HFFc6 (cell line): ENCODE results near the gene RHEB. TPM values are rescaled to one million over a fixed set of nuclear protein-coding genes. Genes with fewer than 3 reads are reported as not detected.
"Not testable (repeated sequence)": the region's sequence is repeated elsewhere in the genome, so short reads cannot be mapped to it uniquely, and the experiment has no call there.

Experiments
- DNase-seq: peaks from one replicate; pipeline ENCODE4 v3.0.0-alpha.2; 2018
- H3K27ac Mint-ChIP-seq: 2 replicates; pipeline ENCODE4 v1.8.0; 2020; ENCODE audit warnings: mild to moderate bottlenecking, mixed read lengths
- H3K27me3 Mint-ChIP-seq: 2 replicates; pipeline ENCODE4 v1.8.0; 2021; ENCODE audit warnings: mild to moderate bottlenecking, moderate library complexity, mixed read lengths; ENCODE audit not compliant: insufficient read depth
- H3K36me3 Mint-ChIP-seq: 2 replicates; pipeline ENCODE4 v1.8.0; 2021; ENCODE audit warnings: low read depth, mixed read lengths
- H3K4me1 Mint-ChIP-seq: 2 replicates; pipeline ENCODE4 v1.8.0; 2020; ENCODE audit warnings: low read depth, mixed read lengths
- H3K4me3 Mint-ChIP-seq: 2 replicates; pipeline ENCODE4 v1.8.0; 2020; ENCODE audit warnings: mild to moderate bottlenecking, moderate library complexity, mixed read lengths
- H3K9me3 Mint-ChIP-seq: 2 replicates; pipeline ENCODE4 v1.8.0; 2020; ENCODE audit warnings: mild to moderate bottlenecking, mixed read lengths
- total RNA-seq, 6 experiments: library from RNA; stranded (reverse); fragmentation: NEBNext Ultra II Directional; extraction: Animal tissue kit (Norgen Biotek cat#: 25700); gene quantifications; 2 replicates in 1 of 6; 3 replicates in 5 of 6; pipeline ENCODE4 v1.2.3, GENCODE V29; 2021
- TF ChIP-seq, protein P1 (sequence below): fragments of 200-600 bp; sonication (generic); IDR thresholded peaks from 2 replicates; pipeline ENCODE4 v1.5.0; 2021; ENCODE audit warnings: antibody characterized with exemption, mild to moderate bottlenecking

Gene RHEB
- total RNA-seq, 6 experiments from 2014 or later: 104 to 122 (median 118) TPM

DNA sequence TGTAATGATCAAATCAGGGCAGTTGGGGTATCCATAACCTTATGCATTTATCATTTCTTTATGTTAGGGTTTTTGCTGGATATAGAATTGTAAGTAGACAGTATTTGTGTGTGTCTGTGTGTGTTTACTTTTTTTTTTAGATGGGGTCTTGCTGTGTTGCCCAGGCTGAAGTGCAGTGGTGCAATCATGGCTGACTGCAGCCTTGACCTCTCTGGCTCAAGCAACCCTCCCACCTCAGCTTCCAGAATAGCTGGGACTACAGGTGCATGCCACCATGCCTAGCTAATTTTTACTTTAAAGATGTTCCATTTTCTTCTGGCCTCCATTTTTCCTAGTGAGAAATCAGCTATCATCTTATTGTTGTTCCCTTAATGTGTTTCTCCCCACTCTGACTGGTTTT, 10.1 kb upstream of the RHEB start:
- no peak overlapping the region for H3K4me3 Mint-ChIP-seq
- H3K36me3 Mint-ChIP-seq: peaks cover 16% of the 10 kb centered on the region
- peaks cover 26% of the 10 kb centered on the region for H3K9me3 Mint-ChIP-seq
- TF ChIP-seq, protein P1, sequence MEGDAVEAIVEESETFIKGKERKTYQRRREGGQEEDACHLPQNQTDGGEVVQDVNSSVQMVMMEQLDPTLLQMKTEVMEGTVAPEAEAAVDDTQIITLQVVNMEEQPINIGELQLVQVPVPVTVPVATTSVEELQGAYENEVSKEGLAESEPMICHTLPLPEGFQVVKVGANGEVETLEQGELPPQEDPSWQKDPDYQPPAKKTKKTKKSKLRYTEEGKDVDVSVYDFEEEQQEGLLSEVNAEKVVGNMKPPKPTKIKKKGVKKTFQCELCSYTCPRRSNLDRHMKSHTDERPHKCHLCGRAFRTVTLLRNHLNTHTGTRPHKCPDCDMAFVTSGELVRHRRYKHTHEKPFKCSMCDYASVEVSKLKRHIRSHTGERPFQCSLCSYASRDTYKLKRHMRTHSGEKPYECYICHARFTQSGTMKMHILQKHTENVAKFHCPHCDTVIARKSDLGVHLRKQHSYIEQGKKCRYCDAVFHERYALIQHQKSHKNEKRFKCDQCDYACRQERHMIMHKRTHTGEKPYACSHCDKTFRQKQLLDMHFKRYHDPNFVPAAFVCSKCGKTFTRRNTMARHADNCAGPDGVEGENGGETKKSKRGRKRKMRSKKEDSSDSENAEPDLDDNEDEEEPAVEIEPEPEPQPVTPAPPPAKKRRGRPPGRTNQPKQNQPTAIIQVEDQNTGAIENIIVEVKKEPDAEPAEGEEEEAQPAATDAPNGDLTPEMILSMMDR: no peak
- DNase-seq: no peak
- H3K27me3 Mint-ChIP-seq: peaks cover 12% of the 10 kb centered on the region
- no peak overlapping the region for H3K27ac Mint-ChIP-seq
- H3K4me1 Mint-ChIP-seq: no peaks in the 10 kb centered on the region

DNA sequence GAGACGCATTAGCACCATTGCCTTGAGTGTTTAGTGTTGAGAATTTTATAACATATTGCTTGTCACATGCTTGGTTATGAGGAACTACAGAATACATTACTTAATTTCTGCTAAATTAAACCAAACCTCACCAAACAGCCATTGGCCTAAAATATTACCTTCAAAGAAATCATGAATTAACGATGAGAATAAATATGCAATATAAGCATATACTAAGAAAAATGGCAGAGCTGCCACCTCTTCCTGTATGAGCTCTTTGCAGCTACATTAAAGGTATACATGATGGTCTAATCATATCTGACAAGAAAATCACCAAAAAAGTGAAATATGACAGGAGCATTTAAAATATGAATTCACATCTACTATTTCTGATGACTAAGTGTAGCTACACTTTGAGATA, 5.2 kb upstream of the RHEB start:
- no peak for DNase-seq
- Mint-ChIP-seq H3K9me3 (peaks cover 6% of the 10 kb centered on the region; the same call in 1 of the 2 replicates), H3K27me3 (peaks cover 9% of the 10 kb centered on the region), H3K36me3 (peaks cover under 1% of the 10 kb centered on the region; the same call in 1 of the 2 replicates), H3K27ac (no peak overlapping the region), H3K4me1 (peaks cover 7% of the 10 kb centered on the region), H3K4me3 (no peak overlapping the region)
- TF ChIP-seq, protein P1: no peak

DNA sequence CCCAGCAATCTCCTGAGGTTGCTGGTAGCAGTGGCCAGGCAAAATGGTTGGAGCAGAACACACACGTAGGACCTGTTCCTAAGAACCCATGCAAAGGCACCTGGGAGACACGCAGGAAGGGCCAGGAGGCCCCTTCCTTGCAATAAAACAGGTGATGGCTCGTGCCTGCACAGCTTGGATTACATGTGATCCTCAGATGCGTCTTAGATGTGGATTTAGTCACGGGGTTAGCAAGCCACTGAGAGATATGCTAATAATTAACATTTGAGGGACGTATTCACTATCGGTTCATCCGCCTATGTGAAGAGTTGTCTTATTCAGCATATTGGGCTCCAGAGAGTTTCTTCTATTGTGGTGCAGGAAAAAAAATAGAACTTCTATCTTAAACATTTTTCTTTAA, 4.6 kb upstream of the RHEB start:
- peaks cover 7% of the 10 kb centered on the region for H3K4me1 Mint-ChIP-seq
- TF ChIP-seq, protein P1: no peak
- H3K9me3 Mint-ChIP-seq: peaks cover 3% of the 10 kb centered on the region; the same call in 1 of the 2 replicates
- H3K36me3 Mint-ChIP-seq: no peaks in the 10 kb centered on the region
- H3K27me3 Mint-ChIP-seq: peaks cover 7% of the 10 kb centered on the region
- no peak overlapping the region for H3K27ac Mint-ChIP-seq
- H3K4me3 Mint-ChIP-seq: no peak overlapping the region
- DNase-seq: no peak

- DNase-seq: no peak
- Mint-ChIP-seq H3K36me3 (peaks cover 16% of the 10 kb centered on the region), H3K27ac (peak overlapping the region; percentile 97), H3K9me3 (no peaks in the 10 kb centered on the region), H3K4me3 (peak overlapping the region; percentile 99), H3K4me1 (peaks cover 30% of the 10 kb centered on the region), H3K27me3 (peaks cover 5% of the 10 kb centered on the region)
- TF ChIP-seq, protein P1: no peak
Measured at GRCh38 chr7:151520419-151521261, 945 bp upstream of the RHEB start.

- DNase-seq: peak; percentile 20
- not testable (repeated sequence) for H3K27me3 Mint-ChIP-seq, H3K9me3 Mint-ChIP-seq
- Mint-ChIP-seq H3K4me1 (peaks cover 45% of the 10 kb centered on the region), H3K27ac (peak overlapping the region; percentile 97), H3K4me3 (peak overlapping the region; percentile 99), H3K36me3 (peaks cover 20% of the 10 kb centered on the region)
Measured at GRCh38 chr7:151518947-151519764, 539 bp downstream of the RHEB start.
